Mesenteric fat pad (tissue), 1 donor: ENCODE data around the gene PTPRD. TPM values are rescaled to one million over a fixed set of nuclear protein-coding genes. Genes with fewer than 3 reads are reported as not detected.
"Not testable (repeated sequence)": the region's sequence is repeated elsewhere in the genome, so short reads cannot be mapped to it uniquely, and the experiment has no call there.

Experiments
- DNase-seq: peaks from one replicate; pipeline ENCODE4 v3.0.0-alpha.2; 2020; ENCODE audit warnings: low spot score
- total RNA-seq: library from RNA; stranded (reverse); fragmentation: NEBNext Ultra II Directional; extraction: Animal tissue kit (Norgen Biotek cat#: 25700); gene quantifications from one replicate; pipeline ENCODE4 v1.2.1, GENCODE V29; 2021
- donor health status: DM: yes; HTN: yes; CAD: no.

Gene PTPRD
- total RNA-seq, 1 donor from 2014 or later = 18.0 TPM

DNA sequence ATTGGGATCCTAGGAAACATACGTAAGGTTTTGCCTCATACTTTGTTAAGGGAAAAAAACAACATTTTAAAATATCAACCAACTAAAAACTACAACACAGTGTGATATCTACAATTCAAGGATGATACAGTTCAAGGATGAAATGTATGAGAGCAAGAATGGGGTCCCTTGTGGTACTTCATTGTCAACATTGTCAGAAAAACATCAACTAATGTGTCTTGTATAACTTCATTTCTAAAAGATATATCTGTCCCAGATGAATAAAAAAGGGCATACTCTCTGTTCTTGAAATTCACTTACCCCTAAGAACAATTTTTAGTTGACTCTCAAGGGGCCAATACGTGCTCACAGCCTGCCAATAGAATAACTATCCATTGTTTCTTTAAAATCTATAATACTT, 1250.5 kb downstream of the PTPRD start:
- DNase-seq = no peak

DNA sequence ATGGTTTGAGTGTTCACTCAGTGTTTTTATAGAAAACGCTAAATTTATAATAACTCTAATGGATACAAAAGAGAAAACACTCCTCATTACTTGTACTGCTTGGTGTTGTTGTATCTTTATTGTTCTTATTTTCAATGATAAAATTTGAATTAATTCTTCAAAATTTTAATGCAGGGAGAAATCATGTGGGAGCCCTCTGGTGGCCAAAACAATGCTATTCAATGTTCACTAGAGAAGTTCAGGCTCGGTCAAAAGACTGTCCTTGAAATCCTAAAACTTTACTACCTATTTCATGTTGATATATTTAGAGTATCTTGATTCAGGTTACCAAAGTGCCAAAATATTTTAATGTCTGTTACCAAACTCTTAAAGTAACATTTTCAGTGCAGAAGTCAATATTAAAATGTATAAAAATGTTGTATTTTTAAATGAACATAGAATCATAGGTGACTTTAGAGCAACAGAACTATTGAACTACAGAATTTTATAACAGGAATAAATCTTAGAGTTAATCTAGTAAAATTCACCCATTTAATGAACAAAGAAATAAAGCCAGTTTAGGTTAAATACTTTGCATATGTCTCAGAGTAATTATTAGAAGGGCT, 1259.8 kb downstream of the PTPRD start:
- no peak for DNase-seq

DNA sequence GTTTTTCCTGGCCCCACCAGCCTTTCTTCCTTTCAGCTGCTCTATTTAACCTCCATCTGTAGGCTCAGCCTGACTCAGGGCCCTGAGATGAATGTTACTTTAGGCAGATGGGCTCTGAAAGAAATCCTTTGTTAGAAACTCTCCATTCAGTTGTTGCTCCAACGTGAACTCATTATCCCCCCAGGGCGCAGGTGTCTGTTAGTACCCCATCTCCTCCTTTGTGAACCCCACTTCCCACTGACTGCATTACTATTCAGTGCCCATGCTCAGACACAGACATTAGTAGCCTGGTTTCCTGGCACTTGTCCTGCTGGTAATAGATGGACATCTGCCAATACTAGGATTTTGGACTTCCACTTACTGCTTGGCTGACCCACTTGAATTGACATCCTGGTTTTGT, 1271.6 kb downstream of the PTPRD start:
- no peak for DNase-seq

- no peak for DNase-seq
These were observed 1275.7 kb downstream of the PTPRD start for GRCh38 chr9:9337129-9337528.

- no peak for DNase-seq
These were observed 1286.1 kb downstream of the PTPRD start for GRCh38 chr9:9326749-9327148.

- no peak for DNase-seq
These were observed 1293.8 kb downstream of the PTPRD start for GRCh38 chr9:9319007-9319406.

GRCh38 chr9:9310743-9311142, 1302.1 kb downstream of the PTPRD start:
- not testable (repeated sequence) for DNase-seq

- no peak for DNase-seq
These were observed 1307.2 kb downstream of the PTPRD start for GRCh38 chr9:9305600-9305999.

DNA sequence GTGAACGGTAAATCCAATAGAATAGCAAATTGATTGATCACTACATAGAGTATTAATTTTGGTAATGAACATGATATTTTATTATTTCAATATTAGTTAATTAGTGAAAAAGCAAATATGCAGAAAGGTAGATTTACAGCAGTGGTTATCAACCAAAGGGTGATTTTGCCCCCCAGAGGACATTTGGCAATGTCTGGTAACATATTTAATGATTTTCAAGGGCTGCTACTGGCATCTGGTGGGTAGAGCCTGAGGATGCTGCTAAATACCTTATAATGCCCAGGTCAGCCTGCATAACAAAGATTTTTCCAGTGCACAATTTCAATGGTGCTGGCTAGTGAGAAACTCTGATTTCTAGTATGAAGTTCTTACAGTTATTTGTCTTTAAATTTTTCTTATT, 1313.7 kb downstream of the PTPRD start:
- DNase-seq = no peak

GRCh38 chr9:9286001-9286400, 1326.8 kb downstream of the PTPRD start:
- no peak for DNase-seq

- no peak for DNase-seq
These were observed 1328.6 kb downstream of the PTPRD start for GRCh38 chr9:9284201-9284600.

GRCh38 chr9:9283159-9283986, 1329.4 kb downstream of the PTPRD start:
- DNase-seq = no peak

GRCh38 chr9:9275601-9276000, 1337.2 kb downstream of the PTPRD start:
- no peak for DNase-seq

- no peak for DNase-seq
These were observed 1354.8 kb downstream of the PTPRD start for GRCh38 chr9:9257999-9258498.

- DNase-seq = no peak
These were observed 1366.1 kb downstream of the PTPRD start for GRCh38 chr9:9246726-9247125.

DNA sequence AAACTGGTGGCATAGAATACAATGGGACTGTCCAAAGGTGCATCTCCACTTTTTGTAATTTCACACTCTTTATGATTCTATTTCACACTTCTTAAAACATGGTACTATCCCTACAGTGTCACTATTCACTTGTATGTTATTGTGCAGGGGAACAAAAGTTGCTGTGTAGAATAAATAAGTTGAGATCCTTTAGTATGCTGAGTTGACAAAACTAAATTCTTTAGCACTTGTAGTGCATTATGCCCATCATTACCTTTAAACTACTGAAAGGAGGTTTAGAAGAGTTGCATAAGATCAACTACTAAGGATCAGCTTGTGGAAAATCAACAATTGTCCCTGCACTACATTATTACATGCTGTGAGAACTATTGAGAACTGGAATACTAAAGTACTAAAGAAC, 1380.9 kb downstream of the PTPRD start:
- DNase-seq = no peak

- no peak for DNase-seq
These were observed 1383.5 kb downstream of the PTPRD start for GRCh38 chr9:9229269-9229668.

DNA sequence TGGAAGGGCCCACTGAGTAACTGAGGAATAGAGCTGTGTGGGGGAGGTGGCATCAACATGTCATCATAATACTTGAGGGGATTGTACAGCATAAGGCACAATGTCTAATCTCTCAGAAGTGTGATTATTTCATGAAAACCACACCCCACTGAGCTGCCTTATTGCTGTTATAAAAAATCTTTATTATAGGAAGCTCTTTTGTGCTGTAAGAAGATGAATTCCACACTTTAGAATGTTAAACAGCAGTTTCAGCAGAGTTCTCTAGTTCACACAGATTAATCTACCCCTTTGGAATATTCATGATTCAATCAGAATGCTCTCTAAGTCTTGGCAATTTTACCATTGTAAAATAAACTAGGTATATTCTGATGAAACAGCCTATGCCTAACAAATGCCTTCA, 1389.6 kb downstream of the PTPRD start:
- DNase-seq = no peak

DNA sequence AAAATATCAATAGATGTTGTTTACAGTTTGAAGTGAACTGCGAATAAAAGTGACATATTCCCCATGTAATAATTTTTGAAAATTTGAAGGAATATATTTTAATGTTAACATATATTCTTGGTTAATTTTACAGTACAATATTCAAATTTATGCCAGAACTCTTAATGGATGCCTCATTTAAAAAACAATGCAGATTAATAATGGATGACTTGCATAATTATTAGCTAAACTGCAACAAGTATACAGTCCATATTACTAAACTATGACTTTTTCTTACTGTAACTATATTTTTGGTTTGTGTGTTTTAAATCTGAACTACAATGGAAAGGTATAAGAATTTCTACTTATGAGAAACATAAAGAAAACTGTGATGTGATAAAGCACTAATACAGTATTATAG, 1390.1 kb downstream of the PTPRD start:
- no peak for DNase-seq

GRCh38 chr9:9216934-9217333, 1395.9 kb downstream of the PTPRD start:
- DNase-seq = no peak

DNA sequence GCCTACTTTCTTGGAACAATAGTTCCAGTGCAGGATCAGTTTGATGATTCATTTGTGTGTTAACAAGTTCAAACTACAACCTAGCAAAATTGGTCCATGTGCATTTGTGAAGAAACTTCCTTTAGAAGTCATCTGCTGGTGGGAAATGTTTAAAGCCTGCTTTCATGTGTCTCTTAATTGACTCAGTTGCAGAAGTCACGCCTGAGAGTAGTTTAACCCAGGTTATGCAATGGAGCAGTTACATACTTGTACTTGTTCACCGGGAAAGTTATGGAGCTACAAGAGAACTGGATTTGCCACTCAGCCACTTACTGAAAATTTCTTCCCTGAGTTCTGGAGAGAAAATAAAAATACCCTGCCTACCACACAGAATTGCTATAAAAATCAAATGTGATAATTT, 1397.8 kb downstream of the PTPRD start:
- DNase-seq = no peak

- DNase-seq = no peak
These were observed 1398.7 kb downstream of the PTPRD start for GRCh38 chr9:9214066-9214465.

DNA sequence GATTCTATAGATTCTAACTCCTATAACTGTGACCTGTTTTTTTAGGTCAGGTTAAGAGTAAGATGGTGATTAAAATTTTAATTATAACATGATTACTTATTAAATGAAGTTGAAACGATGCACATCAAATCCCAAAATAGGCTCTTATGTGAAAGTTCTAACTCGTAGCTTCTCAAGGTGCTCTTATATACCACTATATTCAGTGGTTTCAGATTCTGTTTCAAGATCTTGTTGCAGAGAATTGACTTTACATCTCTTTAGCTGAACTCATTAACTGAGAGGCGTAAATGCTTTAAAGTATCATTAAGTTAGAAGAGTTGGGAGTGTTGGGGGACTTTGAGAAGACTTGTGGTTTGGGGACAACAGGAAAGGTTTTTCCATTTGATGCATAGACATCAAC, 1399.8 kb downstream of the PTPRD start:
- no peak for DNase-seq
